Adrenal gland (tissue), 12 donors: Measurements from ENCODE around the gene IFT81. TPM values are rescaled to one million over a fixed set of nuclear protein-coding genes. Genes with fewer than 3 reads are reported as not detected.
"Not testable (repeated sequence)": the region's sequence is repeated elsewhere in the genome, so short reads cannot be mapped to it uniquely, and the experiment has no call there.

Source experiments
- DNase-seq, 7 donors: peaks; one replicate each; pipeline ENCODE4 v3.0.0-alpha.2; 2019 to 2020
- H3K27ac ChIP-seq, 5 donors: fragments of 200-600 bp; sonication (generic) in 4 of 5; 1 replicate in 3 of 5; 2 replicates in 2 of 5; pipeline versions ENCODE4 v1.5.1 to v1.8.0; 2016 to 2020; ENCODE audit warnings: mild to moderate bottlenecking in 1 of 5
- H3K27me3 ChIP-seq: fragments of 200-600 bp; 2 replicates; pipeline ENCODE4 v1.8.0; 2021
- H3K36me3 ChIP-seq, 2 donors: fragments of 200-600 bp; replicated peaks in 1 of 2; 1 replicate in 1 of 2; 2 replicates in 1 of 2; pipeline versions ENCODE4 v1.5.1 to v1.8.0; 2018 to 2022
- H3K4me1 ChIP-seq, 2 donors: fragments of 200-600 bp; replicated peaks in 1 of 2; 1 replicate in 1 of 2; 2 replicates in 1 of 2; pipeline versions ENCODE4 v1.5.1 to v1.8.0; 2018 to 2021
- H3K4me3 ChIP-seq, 4 donors: fragments of 200-600 bp; sonication (generic) in 3 of 4; one replicate each; pipeline ENCODE4 v1.5.1; 2016 to 2018
- H3K9me3 ChIP-seq, 3 donors: fragments of 200-600 bp; sonication (generic) in 1 of 3; replicated peaks in 1 of 3; 1 replicate in 2 of 3; 2 replicates in 1 of 3; pipeline versions ENCODE4 v1.5.1 to v1.8.0; 2016 to 2021
- CTCF ChIP-seq, 6 experiments: fragments of 450-650 bp in 4 of 6; fragments of 200-600 bp in 2 of 6; sonication (generic) in 1 of 6; IDR thresholded peaks; 1 replicate in 5 of 6; 2 replicates in 1 of 6; pipeline versions ENCODE4 v1.5.1 to v1.8.0; 2016 to 2021; ENCODE audit warnings: antibody characterized with exemption in 6 of 6, mild to moderate bottlenecking in 2 of 6, moderate library complexity in 1 of 6
- POLR2A ChIP-seq, 2 donors: fragments of 450-650 bp; IDR thresholded peaks; one replicate each; pipeline ENCODE4 v1.6.1; 2017; ENCODE audit warnings: antibody characterized with exemption in 2 of 2, mild to moderate bottlenecking in 2 of 2, moderate library complexity in 1 of 2
- WGBS, 4 donors: extraction: QIAGEN DNeasy Blood & Tissue Kit in 2 of 4; methylation state at CpG; one replicate each; pipeline versions ENCODE4 v1.1.5 to v1.1.7; 2013 to 2017; 5-methylcytosine and 5-hydroxymethylcytosine counted together
- intact Hi-C, 2 donors: fragments of 100-400 bp; cut with DNase I; formaldehyde crosslinking; loops; one replicate each; pipeline versions ENCODE4 v1.14.1 to v1.15.0; 2022 to 2023
- polyA plus RNA-seq, 3 donors: library from polyadenylated mRNA; stranded (reverse); fragments of 200-250 nt in 2 of 3; fragments of 350-450 nt in 1 of 3; fragmentation: Illumina TruSeq in 1 of 3; extraction: RNeasy Lipid Tissue Mini Kit (QIAGEN cat#74804) in 1 of 3; gene quantifications; one replicate each; pipeline ENCODE4 v1.2.3, GENCODE V29; 2013 to 2014
- total RNA-seq, 9 donors: library from RNA; depleted of rRNA in 4 of 9; stranded (reverse); fragments of >200 nt in 4 of 9; fragments of 120-200 nt in 1 of 9; fragmentation: NEBNext Ultra II Directional in 1 of 9; extraction: Animal tissue kit (Norgen Biotek cat#: 25700) in 1 of 9; gene quantifications; one replicate each; pipeline versions ENCODE4 v1.1.0 to v1.2.4, GENCODE V29; 2013 to 2023
- donor health status: healthy with polysubstance abuse.
- donor health status: Bipolar disorder and iron deficiency.
- donor health status: DM: yes; HTN: yes; CAD: no.
- donor health status: DM: no; HTN: no; CAD: no.
- donor health status: DM: no; HTN: no; CAD: no.
- donor health status: DM: yes; HTN: yes; CAD: no.

The IFT81 gene
- total and polyA plus RNA-seq, 12 donors, result 4.0 to 19.2 (median 10.5) TPM

- Histone ChIP-seq H3K4me3 (no peak overlapping the region), H3K4me1 (peaks cover 14 to 16% of the 10 kb centered on the region in 2 donors), H3K9me3 (no peaks in the 10 kb centered on the region), H3K27me3 (no peaks in the 10 kb centered on the region), H3K27ac (no peak overlapping the region), H3K36me3 (peaks cover 0 to 14% of the 10 kb centered on the region in 2 donors)
- TF ChIP-seq POLR2A (IDR thresholded peaks at IDR 0.05) (no peak), CTCF (IDR thresholded peaks at IDR 0.05) (no peak)
- 89 to 97% (median 94%) methylated on average over 1 of the region's 1 CpG for WGBS, 4 donors
- intact Hi-C loops, result no loop called here
- DNase-seq, result no peak
These were observed 77.8 kb downstream of the IFT81 start for GRCh38 chr12:110201995-110202394.

- H3K36me3 ChIP-seq, result peaks cover 0 to 14% of the 10 kb centered on the region in 2 donors
- no peak for DNase-seq
- intact Hi-C loops, result no loop called here
- H3K9me3 ChIP-seq, result no peaks in the 10 kb centered on the region
- H3K4me3 ChIP-seq, result no peak overlapping the region
- H3K27me3 ChIP-seq, result no peaks in the 10 kb centered on the region
- no peak overlapping the region for H3K27ac ChIP-seq
- H3K4me1 ChIP-seq, result peaks cover 14 to 16% of the 10 kb centered on the region in 2 donors
- 84 to 90% (median 89%) methylated on average over 2 of the region's 2 CpGs for WGBS, 4 donors
- TF ChIP-seq CTCF (IDR thresholded peaks at IDR 0.05), result no peak
- no peak for TF ChIP-seq POLR2A (IDR thresholded peaks at IDR 0.05)
These were observed 79.4 kb downstream of the IFT81 start for GRCh38 chr12:110203546-110203945.

- intact Hi-C loops, result no loop called here
- DNase-seq, result no peak
- TF ChIP-seq POLR2A (IDR thresholded peaks at IDR 0.05) (no peak), CTCF (IDR thresholded peaks at IDR 0.05) (no peak)
- no peak overlapping the region for H3K4me3 ChIP-seq
- 94 to 98% (median 95%) methylated on average over 2 of the region's 2 CpGs for WGBS, 4 donors
- H3K4me1 ChIP-seq, result no peaks in the 10 kb centered on the region
- peaks cover 0 to 14% of the 10 kb centered on the region in 2 donors for H3K36me3 ChIP-seq
- H3K9me3 ChIP-seq, result no peaks in the 10 kb centered on the region
- no peaks in the 10 kb centered on the region for H3K27me3 ChIP-seq
- no peak overlapping the region for H3K27ac ChIP-seq
These were observed 81.8 kb downstream of the IFT81 start for GRCh38 chr12:110205931-110206330.

GRCh38 chr12:110211639-110212536 lies 87.7 kb downstream of the IFT81 start:
- H3K9me3 ChIP-seq, H3K36me3 ChIP-seq, H3K4me1 ChIP-seq, H3K27me3 ChIP-seq, H3K4me3 ChIP-seq, intact Hi-C loops, DNase-seq, H3K27ac ChIP-seq: not testable (repeated sequence)
- 94 to 97% (median 95%) methylated on average over 10 of the region's 10 CpGs for WGBS, 4 donors
